HepG2 (cell line): ENCODE measurements around the gene KAT7. TPM values are rescaled to one million over a fixed set of nuclear protein-coding genes. Genes with fewer than 3 reads are reported as not detected.

Experiments used
- AGO2 ChIP-seq: fragments of 200-400 bp; formaldehyde crosslinking; optimal IDR thresholded peaks from 2 replicates; pipeline ENCODE3; 2017; ENCODE audit warnings: mild to moderate bottlenecking, low read depth, low read length, moderate library complexity
- EZH2 ChIP-seq: conservative IDR thresholded peaks from 2 replicates; pipeline ENCODE4 v1.6.1; 2012; ENCODE audit warnings: mild to moderate bottlenecking, low read depth, low read length, moderate library complexity
- KDM6A ChIP-seq: IDR thresholded peaks from 2 replicates; pipeline ENCODE4 v1.6.1; 2016; ENCODE audit warnings: low read depth
- KLF15 ChIP-seq: sonication (generic); formaldehyde crosslinking; IDR thresholded peaks from 2 replicates; pipeline ENCODE4 v1.8.1; 2023; ENCODE audit warnings: borderline replicate concordance, mild to moderate bottlenecking, inconsistent platforms, missing genetic modification reagents, mixed read lengths
- MAZ ChIP-seq, 2 experiments: sonication (generic) in 1 of 2; formaldehyde crosslinking in 1 of 2; IDR thresholded peaks; 2 replicates each; pipeline versions ENCODE4 v1.5.0 to v1.6.1; 2012 to 2020; ENCODE audit warnings: low read depth in 2 of 2, mild to moderate bottlenecking in 2 of 2, borderline replicate concordance in 1 of 2, improper control_type of control experiment in 1 of 2, low read length in 1 of 2, missing genetic modification reagents in 1 of 2, moderate library complexity in 1 of 2
- NR3C1 ChIP-seq: sonication (generic); formaldehyde crosslinking; IDR thresholded peaks from 2 replicates; pipeline ENCODE4 v1.4.0; 2020; ENCODE audit warnings: missing genetic modification reagents
- SMARCE1 ChIP-seq: fragments of 450-650 bp; IDR thresholded peaks from 2 replicates; pipeline ENCODE4 v1.6.1; 2017; ENCODE audit warnings: borderline replicate concordance
- SMC3 ChIP-seq: IDR thresholded peaks from 2 replicates; pipeline ENCODE4 v1.6.1; 2011; ENCODE audit warnings: low read length, improper control_type of control experiment
- STAG1 ChIP-seq: sonication (generic); formaldehyde crosslinking; IDR thresholded peaks from 2 replicates; pipeline ENCODE4 v1.4.0; 2020; ENCODE audit warnings: missing genetic modification reagents
- XRCC5 ChIP-seq: fragments of 200-400 bp; formaldehyde crosslinking; optimal IDR thresholded peaks from 2 replicates; pipeline ENCODE3; 2017; ENCODE audit warnings: mild to moderate bottlenecking, low read length
- YEATS4 ChIP-seq: sonication (generic); formaldehyde crosslinking; IDR thresholded peaks from 2 replicates; pipeline ENCODE4 v1.4.0; 2020; ENCODE audit warnings: missing genetic modification reagents, borderline replicate concordance
- ZBTB7A ChIP-seq: sonication (generic); formaldehyde crosslinking; IDR thresholded peaks from 2 replicates; pipeline ENCODE4 v1.8.0; 2022; ENCODE audit warnings: mild to moderate bottlenecking, missing genetic modification reagents
- ZIK1 ChIP-seq: sonication (generic); formaldehyde crosslinking; IDR thresholded peaks from 2 replicates; pipeline ENCODE4 v1.5.0; 2020; ENCODE audit warnings: mild to moderate bottlenecking, low read depth, missing genetic modification reagents, borderline replicate concordance
- ZMYM2 ChIP-seq: sonication (generic); formaldehyde crosslinking; IDR thresholded peaks from 2 replicates; pipeline ENCODE4 v1.8.0; 2022; ENCODE audit warnings: mild to moderate bottlenecking, missing genetic modification reagents
- ZNF432 ChIP-seq: sonication (generic); formaldehyde crosslinking; IDR thresholded peaks from 2 replicates; pipeline ENCODE4 v1.5.0; 2020; ENCODE audit warnings: missing genetic modification reagents, mild to moderate bottlenecking, borderline replicate concordance
- ZNF484 ChIP-seq: sonication (generic); formaldehyde crosslinking; IDR thresholded peaks from 2 replicates; pipeline ENCODE4 v1.5.1; 2020; ENCODE audit warnings: mild to moderate bottlenecking, low read depth, missing genetic modification reagents, borderline replicate concordance
- ZNF496 ChIP-seq: sonication (generic); formaldehyde crosslinking; IDR thresholded peaks from 2 replicates; pipeline ENCODE4 v1.8.1; 2023; ENCODE audit warnings: mild to moderate bottlenecking, moderate library complexity, missing genetic modification reagents; ENCODE audit not compliant: insufficient replicate concordance
- ZNF768 ChIP-seq: sonication (generic); formaldehyde crosslinking; IDR thresholded peaks from 2 replicates; pipeline ENCODE4 v1.4.0; 2020; ENCODE audit warnings: missing genetic modification reagents
- polyA plus RNA-seq, 8 experiments: library from polyadenylated mRNA; depleted of rRNA in 3 of 8; stranded (reverse) in 7 of 8; unstranded in 1 of 8; fragments of >200 nt; fragmentation: Illumina TruSeq in 4 of 8; extraction: Trizol in 4 of 8; gene quantifications; 2 replicates each; pipeline versions ENCODE4 v1.2.1 to v1.2.3, GENCODE V29; 2011 to 2016; ENCODE audit warnings: low read depth in 4 of 8, missing spikeins in 1 of 8, mixed read lengths in 1 of 8; ENCODE audit not compliant: insufficient read depth in 1 of 8
- total RNA-seq, 5 experiments: library from RNA; depleted of rRNA; stranded (reverse); fragments of >200 nt; fragmentation: Illumina TruSeq; extraction: Trizol; gene quantifications; 2 replicates each; pipeline ENCODE4 v1.2.3, GENCODE V29; 2016; ENCODE audit warnings: low read depth in 1 of 5
- TF ChIP-seq, protein P1 (sequence below): IDR thresholded peaks from 2 replicates; pipeline ENCODE4 v1.6.1; 2012; ENCODE audit warnings: inconsistent platforms

KAT7 gene
- total and polyA plus RNA-seq, 2 of the 13 experiments (the other 11 are each of a cell fraction or from before 2014, with no cell fraction given): 21.2 to 39.2 TPM

GRCh38 chr17:49850772-49851386, 62.4 kb downstream of the KAT7 start (continued):
- TF ChIP-seq, protein P1, sequence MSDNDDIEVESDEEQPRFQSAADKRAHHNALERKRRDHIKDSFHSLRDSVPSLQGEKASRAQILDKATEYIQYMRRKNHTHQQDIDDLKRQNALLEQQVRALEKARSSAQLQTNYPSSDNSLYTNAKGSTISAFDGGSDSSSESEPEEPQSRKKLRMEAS: 0 out of 2 replicates have a peak, but pooled peaks have one; percentile 18
- no peak for TF ChIP-seq MAZ (IDR thresholded peaks at IDR 0.05; ENCODE audit: borderline replicate concordance, low read depth, low read length)
- TF ChIP-seq MAZ (CRISPR knock-in tag; IDR thresholded peaks at IDR 0.05; ENCODE audit: low read depth): 0 out of 2 replicates have a peak, but pooled peaks have one; percentile 22
- TF ChIP-seq ZNF484: no peak
- TF ChIP-seq AGO2: peak; percentile 32
- TF ChIP-seq ZIK1 (CRISPR knock-in tag): no peak
- TF ChIP-seq YEATS4 (CRISPR knock-in tag): no peak
- TF ChIP-seq SMC3: no peak
- no peak for TF ChIP-seq STAG1
- TF ChIP-seq ZBTB7A (CRISPR knock-in tag): 0 out of 2 replicates have a peak, but pooled peaks have one; percentile 47
- TF ChIP-seq ZNF496 (CRISPR knock-in tag): no peak
- no peak for TF ChIP-seq XRCC5
- no peak for TF ChIP-seq ZNF432 (CRISPR knock-in tag)
- peak; percentile 69; the same call in 1 of the 2 replicates for TF ChIP-seq EZH2
- no peak for TF ChIP-seq ZMYM2
- TF ChIP-seq SMARCE1: no peak
- no peak for TF ChIP-seq KDM6A
- TF ChIP-seq NR3C1: 0 out of 2 replicates have a peak, but pooled peaks have one; percentile 12
- TF ChIP-seq KLF15: no peak
- peak; percentile 35; the same call in 1 of the 2 replicates for TF ChIP-seq ZNF768
